H9 (cell line): ENCODE data around the gene C2CD2. TPM values are rescaled to one million over a fixed set of nuclear protein-coding genes. Genes with fewer than 3 reads are reported as not detected.

ENCODE experiments used
- DNase-seq: peaks from one replicate; pipeline ENCODE4 v3.0.0-alpha.2; 2017
- H2AFZ ChIP-seq: one replicate; pipeline ENCODE4 v1.6.1; 2013; ENCODE audit warnings: mild to moderate bottlenecking, low read length, control low read depth, moderate library complexity
- H2AK5ac ChIP-seq: 2 replicates; pipeline ENCODE4 v1.6.1; 2013; ENCODE audit warnings: low read length, control low read depth, mixed read lengths; ENCODE audit not compliant: insufficient read length
- H2BK120ac ChIP-seq: one replicate; pipeline ENCODE4 v1.6.1; 2013; ENCODE audit warnings: low read depth, mild to moderate bottlenecking, low read length, control low read depth, inconsistent platforms; ENCODE audit not compliant: poor library complexity, severe bottlenecking
- H2BK12ac ChIP-seq: 2 replicates; pipeline ENCODE4 v1.6.1; 2013; ENCODE audit warnings: low read length, control low read depth, mixed read lengths, low read depth; ENCODE audit not compliant: insufficient read length
- H2BK15ac ChIP-seq: 2 replicates; pipeline ENCODE4 v1.6.1; 2013; ENCODE audit warnings: low read depth, low read length, control low read depth
- H2BK20ac ChIP-seq: one replicate; pipeline ENCODE4 v1.6.1; 2013; ENCODE audit warnings: low read depth, mild to moderate bottlenecking, low read length, control low read depth, inconsistent platforms; ENCODE audit not compliant: poor library complexity, severe bottlenecking
- H2BK5ac ChIP-seq: 2 replicates; pipeline ENCODE4 v1.6.1; 2013; ENCODE audit warnings: low read length, control low read depth, mixed read lengths; ENCODE audit not compliant: insufficient read length
- H3K14ac ChIP-seq: 2 replicates; pipeline ENCODE4 v1.6.1; 2013; ENCODE audit warnings: low read length, control low read depth; ENCODE audit not compliant: insufficient read depth
- H3K18ac ChIP-seq: 2 replicates; pipeline ENCODE4 v1.6.1; 2013; ENCODE audit warnings: low read depth, mild to moderate bottlenecking, mixed read lengths, low read length, control low read depth; ENCODE audit not compliant: insufficient read length
- H3K23ac ChIP-seq: 2 replicates; pipeline ENCODE4 v1.6.1; 2013; ENCODE audit warnings: low read length, control low read depth, mixed read lengths, low read depth; ENCODE audit not compliant: insufficient read length
- H3K23me2 ChIP-seq: 2 replicates; pipeline ENCODE4 v1.6.1; 2013; ENCODE audit warnings: low read depth, mild to moderate bottlenecking, mixed read lengths, low read length, control low read depth; ENCODE audit not compliant: insufficient read length, poor library complexity, severe bottlenecking
- H3K27ac ChIP-seq: 2 replicates; pipeline ENCODE4 v1.5.1; 2013; ENCODE audit warnings: low read length, control low read depth, mixed read lengths, low read depth; ENCODE audit not compliant: insufficient read length
- H3K27me3 ChIP-seq: 2 replicates; pipeline ENCODE4 v1.6.1; 2013; ENCODE audit warnings: low read length, control low read depth, inconsistent platforms; ENCODE audit not compliant: insufficient read depth
- H3K4ac ChIP-seq: 2 replicates; pipeline ENCODE4 v1.6.1; 2013; ENCODE audit warnings: low read depth, mild to moderate bottlenecking, control low read depth, inconsistent platforms, low read length, moderate library complexity
- H3K4me1 ChIP-seq: 2 replicates; pipeline ENCODE4 v1.6.1; 2013; ENCODE audit warnings: low read length, control low read depth, inconsistent platforms; ENCODE audit not compliant: insufficient read depth
- H3K4me2 ChIP-seq: 2 replicates; pipeline ENCODE4 v1.6.1; 2013; ENCODE audit warnings: low read length, control low read depth, mixed read lengths; ENCODE audit not compliant: insufficient read length, insufficient read depth
- H3K56ac ChIP-seq: 2 replicates; pipeline ENCODE4 v1.6.1; 2013; ENCODE audit warnings: low read depth, mild to moderate bottlenecking, mixed read lengths, low read length, control low read depth; ENCODE audit not compliant: insufficient read length
- H3K79me1 ChIP-seq: 2 replicates; pipeline ENCODE4 v1.6.1; 2013; ENCODE audit warnings: low read depth, mild to moderate bottlenecking, moderate library complexity, low read length, control low read depth, inconsistent platforms; ENCODE audit not compliant: insufficient read depth, poor library complexity, severe bottlenecking
- H3K79me2 ChIP-seq: 2 replicates; pipeline ENCODE4 v1.6.1; 2013; ENCODE audit warnings: low read length, control low read depth, inconsistent platforms; ENCODE audit not compliant: insufficient read depth
- H3K9ac ChIP-seq: 2 replicates; pipeline ENCODE4 v1.6.1; 2013; ENCODE audit warnings: low read length, control low read depth, mixed read lengths; ENCODE audit not compliant: insufficient read length; ENCODE audit errors: extremely low read depth
- H3K9me3 ChIP-seq: one replicate; pipeline ENCODE4 v1.6.1; 2013; ENCODE audit warnings: low read depth, low read length, inconsistent platforms; ENCODE audit not compliant: control insufficient read depth
- H3T11ph ChIP-seq: one replicate; pipeline ENCODE4 v1.6.1; 2013; ENCODE audit warnings: mild to moderate bottlenecking, low read length, control low read depth, inconsistent platforms
- H4K20me1 ChIP-seq: one replicate; pipeline ENCODE4 v1.6.1; 2013; ENCODE audit not compliant: control insufficient read depth, insufficient read length, insufficient read depth
- H4K5ac ChIP-seq: 2 replicates; pipeline ENCODE4 v1.6.1; 2013; ENCODE audit warnings: low read depth, mild to moderate bottlenecking, mixed read lengths, low read length, control low read depth; ENCODE audit not compliant: insufficient read length
- H4K8ac ChIP-seq: replicated peaks from 2 replicates; pipeline ENCODE4 v1.6.1; 2013; ENCODE audit warnings: low read length, control low read depth, mixed read lengths, low read depth; ENCODE audit not compliant: insufficient read length
- H4K91ac ChIP-seq: 2 replicates; pipeline ENCODE4 v1.6.1; 2013; ENCODE audit warnings: low read depth, mild to moderate bottlenecking, moderate library complexity, mixed read lengths, low read length, control low read depth; ENCODE audit not compliant: insufficient read length
- H3K27ac Mint-ChIP-seq, 3 experiments: 2 replicates in 2 of 3; 3 replicates in 1 of 3; pipeline ENCODE4 v1.8.0; 2020 to 2021; ENCODE audit warnings: mixed read lengths in 3 of 3, mild to moderate bottlenecking in 1 of 3, moderate library complexity in 1 of 3
- H3K27me3 Mint-ChIP-seq: 2 replicates; pipeline ENCODE4 v1.8.0; 2021; ENCODE audit warnings: low read depth, mild to moderate bottlenecking, moderate library complexity, mixed read lengths
- H3K36me3 Mint-ChIP-seq, 3 experiments: 2 replicates in 2 of 3; 3 replicates in 1 of 3; pipeline ENCODE4 v1.8.0; 2020 to 2021; ENCODE audit warnings: low read depth in 3 of 3, mixed read lengths in 3 of 3; ENCODE audit not compliant: insufficient read depth in 1 of 3
- H3K4me1 Mint-ChIP-seq, 2 experiments: 2 replicates each; pipeline ENCODE4 v1.8.0; 2020; ENCODE audit warnings: mixed read lengths in 2 of 2
- H3K4me3 Mint-ChIP-seq, 2 experiments: 2 replicates in 1 of 2; 3 replicates in 1 of 2; pipeline ENCODE4 v1.8.0; 2020 to 2021; ENCODE audit warnings: mild to moderate bottlenecking in 2 of 2, mixed read lengths in 2 of 2, moderate library complexity in 1 of 2
- H3K9me3 Mint-ChIP-seq, 2 experiments: 2 replicates in 1 of 2; 3 replicates in 1 of 2; pipeline ENCODE4 v1.8.0; 2020; ENCODE audit warnings: mild to moderate bottlenecking in 2 of 2, mixed read lengths in 2 of 2, moderate library complexity in 1 of 2
- CTCF ChIP-seq: fragments of 200-600 bp; sonication (generic); conservative IDR thresholded peaks from 3 replicates; pipeline ENCODE4 v1.8.0; 2021; ENCODE audit warnings: antibody characterized with exemption, mild to moderate bottlenecking
- WGBS: extraction: QIAGEN DNeasy Blood & Tissue Kit; methylation state at CpG from one replicate; pipeline ENCODE4 v1.1.7; 2013; ENCODE audit warnings: missing lambda C conversion rate, low lambda C conversion rate, mixed read lengths; ENCODE audit not compliant: insufficient read length; ENCODE audit errors: extremely low coverage; 5-methylcytosine and 5-hydroxymethylcytosine counted together
- total RNA-seq: library from RNA; stranded (reverse); gene quantifications from 2 replicates; pipeline ENCODE4 v1.2.1, GENCODE V29; 2021

Gene C2CD2
- total RNA-seq, 1 experiment from 2014 or later = 14.6 TPM

- H3K9me3 Mint-ChIP-seq = no peaks in the 10 kb centered on the region
- WGBS = no CpG with 5 or more reads among the region's 9 CpGs
- no peaks in the 10 kb centered on the region for H3K79me1 ChIP-seq
- no peak overlapping the region for H4K5ac ChIP-seq
- H3K23ac ChIP-seq = no peak overlapping the region
- H3K4me1 Mint-ChIP-seq = 0 out of 4 replicates have a peak, but pooled peaks cover 0 to 4% of the 10 kb centered on the region in 2 experiments
- no peak overlapping the region for H3K18ac ChIP-seq
- H2BK12ac ChIP-seq = no peak overlapping the region
- no peak overlapping the region for H3T11ph ChIP-seq
- no peaks in the 10 kb centered on the region for H3K23me2 ChIP-seq
- no peak overlapping the region for H3K27ac ChIP-seq
- no peak for DNase-seq
- H4K20me1 ChIP-seq = no peaks in the 10 kb centered on the region
- H2BK5ac ChIP-seq = no peak overlapping the region
- no peak overlapping the region for H2AK5ac ChIP-seq
- H3K14ac ChIP-seq = no peak overlapping the region
- no peak overlapping the region for H2AFZ ChIP-seq
- H2BK15ac ChIP-seq = no peak overlapping the region
- H3K36me3 Mint-ChIP-seq = peaks cover 14 to 27% (median 20%) of the 10 kb centered on the region in 3 experiments
- H2BK120ac ChIP-seq = no peak overlapping the region
- no peaks in the 10 kb centered on the region for H3K27me3 Mint-ChIP-seq
- no peak overlapping the region for H4K8ac ChIP-seq
- H3K4me2 ChIP-seq = no peak overlapping the region
- H3K27me3 ChIP-seq = no peaks in the 10 kb centered on the region
- H3K9me3 ChIP-seq = no peaks in the 10 kb centered on the region
- H3K79me2 ChIP-seq = no peaks in the 10 kb centered on the region
- H3K4me3 Mint-ChIP-seq = no peak overlapping the region
- no peak for TF ChIP-seq CTCF
- no peak overlapping the region for H3K4ac ChIP-seq
- peak overlapping the region in 1 of 3 experiments; percentile 79; a peak in 2 of 7 replicates for H3K27ac Mint-ChIP-seq
- H3K4me1 ChIP-seq = no peaks in the 10 kb centered on the region
- H3K56ac ChIP-seq = no peak overlapping the region
- no peak overlapping the region for H4K91ac ChIP-seq
- H2BK20ac ChIP-seq = no peak overlapping the region
- no peak overlapping the region for H3K9ac ChIP-seq
These were observed 103.7 kb downstream of the C2CD2 start for GRCh38 chr21:41850085-41850484.
